Stimulated activated CD4-positive, alpha-beta T cell treated with anti-CD3 and anti-CD28 coated beads, Interleukin-15, amount 100 ng/mL, for 48 hours (primary cell): ENCODE results near the gene IKZF3.
"Not testable (repeated sequence)": the region's sequence is repeated elsewhere in the genome, so short reads cannot be mapped to it uniquely, and the experiment has no call there.

ENCODE experiments used
- DNase-seq, 2 donors: peaks; one replicate each; pipeline ENCODE4 v3.0.0-alpha.2; 2020; ENCODE audit warnings: low read depth in 2 of 2

The IKZF3 gene

DNA sequence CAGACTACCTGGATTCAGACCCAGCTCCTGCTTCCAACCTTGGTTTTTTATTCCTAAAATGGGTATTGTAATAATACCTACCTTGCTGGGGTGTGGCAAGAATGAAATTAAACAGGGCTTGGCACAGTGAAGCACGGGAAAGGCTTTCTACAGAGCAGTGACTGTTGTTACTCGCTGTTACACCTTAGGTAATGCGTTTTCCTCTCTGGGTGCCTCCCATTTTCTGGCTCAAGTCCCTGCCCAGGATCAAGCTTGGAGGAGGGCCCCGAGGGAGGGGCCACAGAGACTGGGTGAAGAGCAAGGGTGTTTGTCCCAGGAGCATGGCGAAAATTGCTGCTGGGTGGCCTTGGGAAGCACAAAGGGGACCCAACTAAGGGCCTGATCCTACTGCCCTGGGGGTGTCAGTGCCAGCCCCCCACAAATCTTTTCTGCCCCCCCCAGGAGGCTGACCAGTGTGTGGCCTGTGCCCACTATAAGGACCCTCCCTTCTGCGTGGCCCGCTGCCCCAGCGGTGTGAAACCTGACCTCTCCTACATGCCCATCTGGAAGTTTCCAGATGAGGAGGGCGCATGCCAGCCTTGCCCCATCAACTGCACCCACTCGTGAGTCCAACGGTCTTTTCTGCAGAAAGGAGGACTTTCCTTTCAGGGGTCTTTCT, 147.1 kb downstream of the IKZF3 start:
- no peak for DNase-seq

DNA sequence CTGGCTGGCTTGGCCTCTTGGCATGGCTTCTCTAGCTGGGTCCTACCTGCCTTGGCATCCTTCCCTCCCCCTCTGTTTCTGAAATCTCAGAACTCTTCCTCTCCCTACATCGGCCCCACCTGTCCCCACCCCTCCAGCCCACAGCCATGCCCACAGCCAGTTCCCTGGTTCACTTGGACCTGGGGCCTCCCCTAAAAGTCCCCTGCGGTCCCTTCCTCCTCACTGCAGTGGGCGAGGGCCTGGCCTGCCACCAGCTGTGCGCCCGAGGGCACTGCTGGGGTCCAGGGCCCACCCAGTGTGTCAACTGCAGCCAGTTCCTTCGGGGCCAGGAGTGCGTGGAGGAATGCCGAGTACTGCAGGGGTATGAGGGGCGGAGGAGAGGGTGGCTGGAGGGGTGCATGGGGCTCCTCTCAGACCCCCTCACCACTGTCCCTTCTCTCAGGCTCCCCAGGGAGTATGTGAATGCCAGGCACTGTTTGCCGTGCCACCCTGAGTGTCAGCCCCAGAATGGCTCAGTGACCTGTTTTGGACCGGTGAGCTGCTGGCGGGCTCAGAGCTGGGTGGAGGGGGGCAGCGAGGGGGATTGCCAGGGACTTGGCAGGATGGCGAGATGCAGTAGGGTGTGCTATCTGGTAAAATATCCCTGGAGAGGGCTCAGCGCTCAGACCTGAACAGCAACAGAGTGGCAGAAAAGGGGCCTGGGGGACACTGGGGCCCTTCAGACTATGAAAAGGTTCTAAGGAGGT, 147.9 kb downstream of the IKZF3 start:
- no peak for DNase-seq

GRCh38 chr17:39715375-39716072, 148.6 kb downstream of the IKZF3 start:
- DNase-seq: no peak

- no peak for DNase-seq
These were observed 149.9 kb downstream of the IKZF3 start for GRCh38 chr17:39714234-39714633.

- no peak for DNase-seq
These were observed 152.3 kb downstream of the IKZF3 start for GRCh38 chr17:39711851-39712250.

GRCh38 chr17:39711071-39711470, 153.0 kb downstream of the IKZF3 start:
- not testable (repeated sequence) for DNase-seq

DNA sequence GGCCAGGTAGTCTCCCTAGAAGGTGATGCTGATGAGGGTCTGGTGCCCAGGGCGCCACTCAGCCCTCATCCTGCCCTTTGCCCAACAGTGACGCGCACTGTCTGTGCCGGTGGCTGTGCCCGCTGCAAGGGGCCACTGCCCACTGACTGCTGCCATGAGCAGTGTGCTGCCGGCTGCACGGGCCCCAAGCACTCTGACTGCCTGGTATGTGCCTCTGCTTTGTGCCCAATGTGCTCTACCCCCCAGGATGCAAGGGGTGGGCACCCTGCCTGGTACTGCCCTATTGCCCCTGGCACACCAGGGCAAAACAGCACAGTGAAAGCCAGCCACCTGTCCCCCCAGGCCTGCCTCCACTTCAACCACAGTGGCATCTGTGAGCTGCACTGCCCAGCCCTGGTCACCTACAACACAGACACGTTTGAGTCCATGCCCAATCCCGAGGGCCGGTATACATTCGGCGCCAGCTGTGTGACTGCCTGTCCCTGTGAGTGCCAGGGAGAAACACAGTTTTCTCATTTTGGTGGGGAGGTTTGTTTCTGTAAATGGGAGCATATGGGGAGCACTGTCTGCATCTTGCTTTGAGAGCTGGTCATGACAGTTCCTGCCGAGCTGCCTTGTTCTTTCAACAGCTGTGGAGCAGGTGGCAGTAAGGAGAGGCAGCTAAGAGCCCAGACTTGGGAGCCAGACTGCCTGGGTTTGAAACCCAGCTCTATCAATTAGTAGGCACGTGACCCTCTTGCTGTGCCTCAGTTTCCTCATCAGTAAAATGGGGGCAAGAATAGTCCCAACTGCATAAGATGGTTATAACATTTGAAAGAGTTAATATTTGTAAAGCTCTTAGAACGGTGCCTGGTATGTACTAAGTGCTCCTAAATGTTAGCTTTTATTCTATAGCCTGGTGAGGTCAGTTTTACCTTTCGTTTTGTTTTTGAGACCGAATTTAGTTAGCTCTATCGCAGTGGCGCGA, 153.8 kb downstream of the IKZF3 start:
- no peak for DNase-seq

DNA sequence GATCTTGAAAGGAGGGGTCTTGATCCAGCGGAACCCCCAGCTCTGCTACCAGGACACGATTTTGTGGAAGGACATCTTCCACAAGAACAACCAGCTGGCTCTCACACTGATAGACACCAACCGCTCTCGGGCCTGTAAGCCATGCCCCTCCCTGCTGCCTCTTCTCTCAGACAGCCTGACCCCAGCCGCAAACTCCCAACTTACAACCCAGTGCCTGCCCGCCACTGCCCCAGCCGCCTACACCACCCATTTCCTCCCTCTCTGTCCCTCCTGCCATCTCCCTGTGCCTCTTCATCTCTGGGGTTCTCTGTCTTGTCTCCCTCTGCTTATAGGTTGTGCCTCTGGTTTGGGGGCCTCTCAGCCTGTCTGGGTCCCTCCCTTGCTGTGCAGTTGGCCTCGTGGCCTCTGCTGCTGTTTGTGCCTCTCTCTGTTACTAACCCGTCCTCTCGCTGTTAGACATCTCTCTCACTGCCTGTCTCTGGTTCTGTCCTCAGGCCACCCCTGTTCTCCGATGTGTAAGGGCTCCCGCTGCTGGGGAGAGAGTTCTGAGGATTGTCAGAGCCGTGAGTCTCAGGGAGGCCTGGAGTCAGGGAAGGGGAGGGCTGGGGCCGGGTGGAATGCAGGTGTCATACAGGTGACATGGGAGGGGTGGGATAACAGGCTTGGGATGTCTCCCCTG, 154.7 kb downstream of the IKZF3 start:
- DNase-seq: no peak
